Osteoblast (primary cell): ENCODE measurements around the gene FSIP2. TPM values are rescaled to one million over a fixed set of nuclear protein-coding genes. Genes with fewer than 3 reads are reported as not detected.
"Not testable (repeated sequence)": the region's sequence is repeated elsewhere in the genome, so short reads cannot be mapped to it uniquely, and the experiment has no call there.

ENCODE experiments used
- DNase-seq: peaks from one replicate; pipeline ENCODE4 v3.0.0; 2011; ENCODE audit warnings: low spot score, mixed read lengths; ENCODE audit not compliant: insufficient read length; ENCODE audit errors: missing footprints
- H2AFZ ChIP-seq: 2 replicates; pipeline ENCODE4 v1.6.0; 2011; ENCODE audit warnings: mild to moderate bottlenecking, low read length
- H3K27ac ChIP-seq: 2 replicates; pipeline ENCODE4 v1.5.1; 2011; ENCODE audit warnings: mild to moderate bottlenecking, low read depth, low read length, moderate library complexity
- H3K27me3 ChIP-seq: 2 replicates; pipeline ENCODE4 v1.6.0; 2012; ENCODE audit warnings: mild to moderate bottlenecking, control low read depth, inconsistent platforms, low read length, moderate library complexity; ENCODE audit not compliant: insufficient read depth
- H3K36me3 ChIP-seq: 2 replicates; pipeline ENCODE4 v1.5.1; 2011; ENCODE audit warnings: mild to moderate bottlenecking, low read length, control low read depth, moderate library complexity; ENCODE audit not compliant: insufficient read depth
- H3K4me1 ChIP-seq: 2 replicates; pipeline ENCODE4 v1.5.1; 2011; ENCODE audit warnings: mild to moderate bottlenecking, low read length, control low read depth, moderate library complexity; ENCODE audit not compliant: insufficient read depth
- H3K4me2 ChIP-seq: 2 replicates; pipeline ENCODE4 v1.6.0; 2011; ENCODE audit warnings: mild to moderate bottlenecking, low read length; ENCODE audit not compliant: insufficient read depth
- H3K4me3 ChIP-seq: fragments of 200-600 bp; sonication (generic); 3 replicates; pipeline ENCODE4 v1.5.1; 2012; ENCODE audit warnings: mild to moderate bottlenecking, low read length, inconsistent platforms; ENCODE audit not compliant: insufficient read depth
- H3K79me2 ChIP-seq: 2 replicates; pipeline ENCODE4 v1.6.0; 2012; ENCODE audit warnings: mild to moderate bottlenecking, low read length, control low read depth, inconsistent platforms; ENCODE audit not compliant: insufficient read depth
- H3K9me3 ChIP-seq: 2 replicates; pipeline ENCODE4 v1.5.1; 2011; ENCODE audit warnings: low read depth, low read length, control low read depth
- H4K20me1 ChIP-seq: 2 replicates; pipeline ENCODE4 v1.6.0; 2012; ENCODE audit warnings: mild to moderate bottlenecking, low read length, control low read depth; ENCODE audit not compliant: insufficient read depth
- CTCF ChIP-seq: IDR thresholded peaks from 2 replicates; pipeline ENCODE4 v1.5.1; 2011; ENCODE audit warnings: mild to moderate bottlenecking, low read depth, low read length, moderate library complexity; ENCODE audit errors: extremely low read depth
- total RNA-seq: library from RNA; depleted of rRNA; stranded (reverse); fragments of >200 nt; gene quantifications from 2 replicates; pipeline ENCODE4 v1.2.3, GENCODE V29; 2012

Gene FSIP2
- total RNA-seq, 1 donor, result under 0.01 TPM

DNA sequence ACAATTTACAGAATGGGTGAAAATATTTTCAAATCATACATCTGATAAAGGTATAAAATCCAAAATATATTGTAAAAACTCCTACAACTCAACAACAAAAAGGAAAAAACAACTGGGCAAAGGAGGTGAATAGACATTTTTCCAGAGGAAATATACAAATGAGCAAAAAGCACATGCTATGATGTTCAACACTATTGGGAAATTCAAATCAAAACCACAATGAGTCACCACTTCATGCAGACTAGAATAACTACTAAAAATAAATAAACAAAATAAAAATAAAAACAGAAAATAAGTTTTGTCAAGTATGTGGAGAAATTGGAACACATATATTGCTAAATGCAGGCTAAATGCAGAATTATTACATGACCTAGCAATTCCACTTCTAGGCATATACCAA lies 120.9 kb downstream of the FSIP2 start:
- no peak for DNase-seq
- no peak overlapping the region for H3K4me3 ChIP-seq
- no peak overlapping the region for H2AFZ ChIP-seq
- H3K9me3 ChIP-seq, result peaks cover 2% of the 10 kb centered on the region
- H3K27me3 ChIP-seq, result no peaks in the 10 kb centered on the region
- no peaks in the 10 kb centered on the region for H3K79me2 ChIP-seq
- no peaks in the 10 kb centered on the region for H3K4me1 ChIP-seq
- no peak overlapping the region for H3K4me2 ChIP-seq
- no peaks in the 10 kb centered on the region for H4K20me1 ChIP-seq
- no peak overlapping the region for H3K27ac ChIP-seq
- H3K36me3 ChIP-seq, result no peaks in the 10 kb centered on the region
- TF ChIP-seq CTCF, result no peak

DNA sequence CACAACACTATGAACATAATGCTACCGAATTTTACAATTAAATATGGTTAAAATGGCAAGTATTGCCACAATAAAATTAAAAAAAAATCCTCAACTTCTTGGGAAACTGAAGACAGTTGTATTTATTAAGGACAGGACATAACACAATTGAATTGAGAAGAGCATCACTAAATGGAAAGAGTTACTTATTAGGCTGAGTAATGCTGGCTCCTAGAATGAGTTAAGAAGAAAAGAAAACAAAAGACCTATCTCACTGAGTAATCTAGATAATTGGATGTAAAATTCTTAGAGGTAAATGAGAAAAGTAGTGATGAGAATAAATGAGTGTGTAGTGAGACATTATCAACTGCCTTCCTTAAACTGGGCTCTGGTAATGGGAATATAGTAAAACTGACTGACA lies 121.7 kb downstream of the FSIP2 start:
- no peaks in the 10 kb centered on the region for H3K36me3 ChIP-seq
- no peak overlapping the region for H2AFZ ChIP-seq
- DNase-seq, result no peak
- peaks cover 2% of the 10 kb centered on the region for H3K9me3 ChIP-seq
- H3K79me2 ChIP-seq, result no peaks in the 10 kb centered on the region
- no peaks in the 10 kb centered on the region for H4K20me1 ChIP-seq
- no peaks in the 10 kb centered on the region for H3K27me3 ChIP-seq
- no peak overlapping the region for H3K4me3 ChIP-seq
- no peak overlapping the region for H3K4me2 ChIP-seq
- H3K4me1 ChIP-seq, result no peaks in the 10 kb centered on the region
- no peak for TF ChIP-seq CTCF
- no peak overlapping the region for H3K27ac ChIP-seq

GRCh38 chr2:185862657-185863398 lies 124.2 kb downstream of the FSIP2 start:
- H3K27me3 ChIP-seq, result no peaks in the 10 kb centered on the region

DNA sequence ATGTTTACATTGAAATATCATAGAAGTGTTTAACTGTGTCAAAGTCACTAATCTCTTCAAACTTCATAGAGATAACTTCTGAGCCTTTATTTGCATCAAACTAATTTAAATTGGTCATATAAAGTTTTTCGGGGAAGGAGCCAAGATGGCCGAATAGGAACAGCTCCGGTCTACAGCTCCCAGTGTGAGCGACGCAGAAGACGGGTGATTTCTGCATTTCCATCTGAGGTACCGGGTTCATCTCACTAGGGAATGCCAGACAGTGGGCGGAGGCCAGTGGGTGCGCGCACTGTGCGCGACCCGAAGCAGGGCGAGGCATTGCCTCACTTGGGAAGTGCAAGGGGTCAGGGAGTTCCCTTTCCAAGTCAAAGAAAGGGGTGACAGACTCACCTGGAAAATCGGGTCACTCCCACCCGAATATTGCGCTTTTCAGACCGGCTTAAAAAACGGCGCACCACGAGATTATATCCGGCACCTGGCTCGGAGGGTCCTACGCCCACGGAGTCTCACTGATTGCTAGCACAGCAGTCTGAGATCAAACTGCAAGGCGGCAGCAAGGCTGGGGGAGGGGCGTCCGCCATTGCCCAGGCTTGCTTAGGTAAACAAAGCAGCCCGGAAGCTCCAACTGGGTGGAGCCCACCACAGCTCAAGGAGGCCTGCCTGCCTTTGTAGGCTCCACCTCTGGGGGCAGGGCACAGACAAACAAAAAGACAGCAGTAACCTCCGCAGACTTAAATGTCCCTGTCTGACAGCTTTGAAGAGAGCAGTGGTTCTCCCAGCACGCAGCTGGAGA lies 126.1 kb downstream of the FSIP2 start:
- not testable (repeated sequence) for H3K4me3 ChIP-seq, H3K4me1 ChIP-seq

More at GRCh38 chr2:185862657-185863398, 124.2 kb downstream of the FSIP2 start:
- H3K4me1 ChIP-seq, result no peaks in the 10 kb centered on the region
- H3K4me3 ChIP-seq, result no peak overlapping the region
- H3K36me3 ChIP-seq, result no peaks in the 10 kb centered on the region
- no peak for TF ChIP-seq CTCF
- H4K20me1 ChIP-seq, result no peaks in the 10 kb centered on the region
- DNase-seq, result peak; percentile 17
- no peak overlapping the region for H3K4me2 ChIP-seq
- H3K79me2 ChIP-seq, result no peaks in the 10 kb centered on the region
- H3K9me3 ChIP-seq, result peaks cover 2% of the 10 kb centered on the region
- no peak overlapping the region for H2AFZ ChIP-seq
- H3K27ac ChIP-seq, result no peak overlapping the region

More for the DNA sequence above, 126.1 kb downstream of the FSIP2 start:
- DNase-seq, H3K4me2 ChIP-seq, H3K27ac ChIP-seq, H3K36me3 ChIP-seq, H3K79me2 ChIP-seq, H3K9me3 ChIP-seq, H3K27me3 ChIP-seq, H4K20me1 ChIP-seq, H2AFZ ChIP-seq: not testable (repeated sequence)
